Keratinocyte (primary cell): ENCODE data around the gene CPN2. TPM values are rescaled to one million over a fixed set of nuclear protein-coding genes. Genes with fewer than 3 reads are reported as not detected.
A peak's percentile ranks its signal among the peaks of the same experiment; 100 is the strongest.

ENCODE experiments used
- DNase-seq: peaks from one replicate; pipeline ENCODE4 v3.0.0-alpha.2; 2011; ENCODE audit warnings: low read depth, missing footprints, low spot score
- FAIRE-seq: peaks from 2 replicates; lab custom pipeline; 2011; peaks lifted over from hg19 to GRCh38; lab: Jason Lieb, UNC
- H2AFZ ChIP-seq: 2 replicates; pipeline ENCODE4 v1.6.0; 2012; ENCODE audit warnings: low read length, control low read depth, inconsistent platforms; ENCODE audit not compliant: control insufficient read depth
- H3K27ac ChIP-seq: 2 replicates; pipeline ENCODE4 v1.5.1; 2011; ENCODE audit warnings: low read length; ENCODE audit not compliant: control insufficient read depth, insufficient read depth
- H3K27me3 ChIP-seq: 3 replicates; pipeline ENCODE4 v1.6.0; 2011; ENCODE audit warnings: low read length; ENCODE audit not compliant: control insufficient read depth, insufficient read depth; ENCODE audit errors: extremely low read depth
- H3K36me3 ChIP-seq, 2 experiments: 2 replicates in 1 of 2; 3 replicates in 1 of 2; pipeline ENCODE4 v1.5.1; 2011; ENCODE audit warnings: low read length in 2 of 2, mild to moderate bottlenecking in 1 of 2; ENCODE audit not compliant: control insufficient read depth in 2 of 2, insufficient read depth in 2 of 2; ENCODE audit errors: extremely low read depth in 1 of 2
- H3K4me1 ChIP-seq: 3 replicates; pipeline ENCODE4 v1.5.1; 2011; ENCODE audit warnings: low read length; ENCODE audit not compliant: control insufficient read depth, insufficient read depth; ENCODE audit errors: extremely low read depth
- H3K4me2 ChIP-seq: 3 replicates; pipeline ENCODE4 v1.6.0; 2011; ENCODE audit warnings: low read depth, low read length; ENCODE audit not compliant: control insufficient read depth, insufficient read depth; ENCODE audit errors: extremely low read depth
- H3K4me3 ChIP-seq, 3 experiments: fragments of 200-600 bp in 1 of 3; sonication (generic) in 1 of 3; 2 replicates in 2 of 3; 3 replicates in 1 of 3; pipeline ENCODE4 v1.5.1; 2011 to 2016; ENCODE audit warnings: low read length in 3 of 3, mild to moderate bottlenecking in 3 of 3, control low read depth in 2 of 3, inconsistent platforms in 1 of 3, low read depth in 1 of 3, mixed read lengths in 1 of 3, mixed run types in 1 of 3, moderate library complexity in 1 of 3; ENCODE audit not compliant: control insufficient read depth in 2 of 3, insufficient read depth in 2 of 3; ENCODE audit errors: extremely low read depth in 1 of 3
- H3K79me2 ChIP-seq: 2 replicates; pipeline ENCODE4 v1.6.0; 2012; ENCODE audit warnings: low read length; ENCODE audit not compliant: control insufficient read depth, insufficient read depth
- H3K9ac ChIP-seq: 3 replicates; pipeline ENCODE4 v1.6.0; 2011; ENCODE audit warnings: low read length; ENCODE audit not compliant: control insufficient read depth, insufficient read depth; ENCODE audit errors: extremely low read depth
- H3K9me1 ChIP-seq: 3 replicates; pipeline ENCODE4 v1.6.0; 2011; ENCODE audit warnings: low read length; ENCODE audit not compliant: control insufficient read depth, insufficient read depth; ENCODE audit errors: extremely low read depth
- H3K9me3 ChIP-seq: 2 replicates; pipeline ENCODE4 v1.5.1; 2012; ENCODE audit warnings: low read depth, low read length; ENCODE audit not compliant: control insufficient read depth
- H4K20me1 ChIP-seq: 3 replicates; pipeline ENCODE4 v1.6.0; 2011; ENCODE audit warnings: low read length; ENCODE audit not compliant: control insufficient read depth, insufficient read depth; ENCODE audit errors: extremely low read depth
- CTCF ChIP-seq, 3 experiments: IDR thresholded peaks in 1 of 3; conservative IDR thresholded peaks in 1 of 3; optimal IDR thresholded peaks in 1 of 3; 2 replicates in 2 of 3; 3 replicates in 1 of 3; pipeline versions ENCODE3 to v1.5.1; 2011; ENCODE audit warnings: low read length in 3 of 3, mild to moderate bottlenecking in 3 of 3, moderate library complexity in 2 of 3, control low read depth in 1 of 3, inconsistent platforms in 1 of 3; ENCODE audit not compliant: insufficient read depth in 2 of 3; ENCODE audit errors: extremely low read depth in 1 of 3
- EZH2 ChIP-seq: IDR thresholded peaks from one replicate; pipeline ENCODE4 v1.6.1; 2012; ENCODE audit warnings: inconsistent platforms, mild to moderate bottlenecking, low read length, moderate library complexity
- dilution Hi-C: fragments of 300-500 bp; cut with MboI; formaldehyde crosslinking; loops from one replicate; pipeline ENCODE4 v1.7.0; 2020; ENCODE audit warnings: low sequenced_read_pairs; ENCODE audit not compliant: extremely low pct_ligation_motif_present
- polyA plus RNA-seq, 5 experiments: library from polyadenylated mRNA; depleted of rRNA in 3 of 5; stranded (reverse) in 3 of 5; stranded (forward) in 1 of 5; unstranded in 1 of 5; fragments of >200 nt; gene quantifications; 1 replicate in 1 of 5; 2 replicates in 3 of 5; 3 replicates in 1 of 5; pipeline versions ENCODE4 v1.2.1 to v1.2.3, GENCODE V29; 2011 to 2012; ENCODE audit warnings: missing spikeins in 2 of 5, low read depth in 1 of 5, low replicate concordance in 1 of 5

CPN2 gene
- polyA plus RNA-seq, 1 donor (not counting 4 experiments of a cell fraction or from before 2014, with no cell fraction given) = not detected

- no peak for DNase-seq
- TF ChIP-seq CTCF (optimal IDR thresholded peaks at IDR 0.05 in 1 of 3, IDR thresholded peaks at IDR 0.05 in 1 of 3, conservative IDR thresholded peaks at IDR 0.05 in 1 of 3; ENCODE audit: extremely low read depth in 1 of 3, insufficient read depth in 2 of 3, low read length in 3 of 3) (no peak), EZH2 (no peak)
- Histone ChIP-seq H3K4me3 (peak overlapping the region in 1 of 3 experiments; percentile 43), H3K36me3 (no peaks in the 10 kb centered on the region), H3K9me3 (no peaks in the 10 kb centered on the region), H3K9me1 (no peaks in the 10 kb centered on the region), H3K79me2 (no peaks in the 10 kb centered on the region), H4K20me1 (no peaks in the 10 kb centered on the region), H3K9ac (no peak overlapping the region), H2AFZ (peak overlapping the region; percentile 27), H3K4me1 (peaks cover 13% of the 10 kb centered on the region), H3K27ac (no peak overlapping the region), H3K4me2 (peak overlapping the region; percentile 65), H3K27me3 (peaks cover 24% of the 10 kb centered on the region)
- FAIRE-seq = no peak
- dilution Hi-C loops = no loop called here
Measured at GRCh38 chr3:194396859-194397756, 46.0 kb upstream of the CPN2 start.

GRCh38 chr3:194396539-194396858, 45.4 kb upstream of the CPN2 start:
- no peak overlapping the region for H2AFZ ChIP-seq
- peaks cover 24% of the 10 kb centered on the region for H3K27me3 ChIP-seq
- H3K79me2 ChIP-seq = no peaks in the 10 kb centered on the region
- no peaks in the 10 kb centered on the region for H4K20me1 ChIP-seq
- no peaks in the 10 kb centered on the region for H3K9me1 ChIP-seq
- H3K27ac ChIP-seq = no peak overlapping the region
- H3K4me2 ChIP-seq = peak overlapping the region; percentile 65
- dilution Hi-C loops = no loop called here
- no peak for TF ChIP-seq CTCF (optimal IDR thresholded peaks at IDR 0.05 in 1 of 3, IDR thresholded peaks at IDR 0.05 in 1 of 3, conservative IDR thresholded peaks at IDR 0.05 in 1 of 3; ENCODE audit: extremely low read depth in 1 of 3, insufficient read depth in 2 of 3, low read length in 3 of 3)
- peak; percentile 24 for TF ChIP-seq EZH2
- DNase-seq (no peak), FAIRE-seq (no peak)
- peaks cover 13% of the 10 kb centered on the region for H3K4me1 ChIP-seq
- H3K4me3 ChIP-seq = no peak overlapping the region
- H3K36me3 ChIP-seq = no peaks in the 10 kb centered on the region
- no peaks in the 10 kb centered on the region for H3K9me3 ChIP-seq
- no peak overlapping the region for H3K9ac ChIP-seq
